ENCODE results near the gene THRAP3. TPM values are rescaled to one million over a fixed set of nuclear protein-coding genes. Genes with fewer than 3 reads are reported as not detected.
"Not testable (repeated sequence)": the region's sequence is repeated elsewhere in the genome, so short reads cannot be mapped to it uniquely, and the experiment has no call there.

Gene THRAP3
- total RNA-seq, 2 donors from 2014 or later, result 64.3 to 66.4 TPM

GRCh38 chr1:36225283-36225899 lies 1.1 kb downstream of the THRAP3 start:
- Histone ChIP-seq H3K4me1 (peaks cover 0 to 48% of the 10 kb centered on the region in 2 donors), H3K9me3 (no peaks in the 10 kb centered on the region), H3K27me3 (no peaks in the 10 kb centered on the region), H3K4me3 (peak overlapping the region; percentile 67 to 81), H3K36me3 (peaks cover 11% of the 10 kb centered on the region), H3K27ac (peak overlapping the region; percentile 98)
- no peak for TF ChIP-seq CTCF (IDR thresholded peaks at IDR 0.05)
- DNase-seq (ENCODE audit: low spot score), result no peak

- H3K9me3 ChIP-seq; H3K27ac ChIP-seq; DNase-seq (ENCODE audit: low spot score); H3K27me3 ChIP-seq; H3K4me3 ChIP-seq: not testable (repeated sequence)
- H3K36me3 ChIP-seq, result peaks cover 21% of the 10 kb centered on the region
- peaks cover 0 to 79% of the 10 kb centered on the region in 2 donors for H3K4me1 ChIP-seq
Measured at GRCh38 chr1:36230279-36230678, 6.0 kb downstream of the THRAP3 start.

GRCh38 chr1:36231191-36231590 lies 6.9 kb downstream of the THRAP3 start:
- H3K27me3 ChIP-seq, result no peaks in the 10 kb centered on the region
- H3K4me3 ChIP-seq, result no peak overlapping the region
- DNase-seq (ENCODE audit: low spot score), result no peak
- H3K27ac ChIP-seq, result no peak overlapping the region
- peaks cover 0 to 79% of the 10 kb centered on the region in 2 donors for H3K4me1 ChIP-seq
- H3K9me3 ChIP-seq, result no peaks in the 10 kb centered on the region
- TF ChIP-seq CTCF (IDR thresholded peaks at IDR 0.05), result no peak
- peaks cover 21% of the 10 kb centered on the region for H3K36me3 ChIP-seq

- DNase-seq (ENCODE audit: low spot score), result no peak
- TF ChIP-seq CTCF (IDR thresholded peaks at IDR 0.05), result no peak
- no peak overlapping the region for H3K27ac ChIP-seq
- no peak overlapping the region for H3K4me3 ChIP-seq
- no peaks in the 10 kb centered on the region for H3K9me3 ChIP-seq
- H3K36me3 ChIP-seq, result peaks cover 21% of the 10 kb centered on the region
- H3K27me3 ChIP-seq, result no peaks in the 10 kb centered on the region
- H3K4me1 ChIP-seq, result peaks cover 0 to 78% of the 10 kb centered on the region in 2 donors
Measured at GRCh38 chr1:36232212-36233095, 8.2 kb downstream of the THRAP3 start.

- no peaks in the 10 kb centered on the region for H3K9me3 ChIP-seq
- no peak overlapping the region for H3K4me3 ChIP-seq
- H3K27me3 ChIP-seq, result no peaks in the 10 kb centered on the region
- H3K27ac ChIP-seq, result no peak overlapping the region
- no peak for TF ChIP-seq CTCF (IDR thresholded peaks at IDR 0.05)
- H3K4me1 ChIP-seq, result peaks cover 0 to 88% of the 10 kb centered on the region in 2 donors
- H3K36me3 ChIP-seq, result peaks cover 5% of the 10 kb centered on the region
- peak; percentile 40 for DNase-seq (ENCODE audit: low spot score)
Measured at GRCh38 chr1:36236302-36236701, 12.1 kb downstream of the THRAP3 start.

- no peak for TF ChIP-seq CTCF (IDR thresholded peaks at IDR 0.05)
- Histone ChIP-seq H3K4me3 (no peak overlapping the region), H3K27me3 (no peaks in the 10 kb centered on the region), H3K4me1 (peaks cover 0 to 68% of the 10 kb centered on the region in 2 donors), H3K27ac (no peak overlapping the region), H3K36me3 (peaks cover 20% of the 10 kb centered on the region), H3K9me3 (no peaks in the 10 kb centered on the region)
- DNase-seq (ENCODE audit: low spot score), result no peak
Measured at GRCh38 chr1:36238433-36238832, 14.2 kb downstream of the THRAP3 start.
